HL-60/S4 (cell line): ENCODE results near the gene DNALI1.
"Not testable (repeated sequence)": the region's sequence is repeated elsewhere in the genome, so short reads cannot be mapped to it uniquely, and the experiment has no call there.

ENCODE experiments used
- in situ Hi-C: fragments of 300-500 bp; cut with MboI; formaldehyde crosslinking; loops from 2 replicates; pipeline ENCODE4 v1.14.3; 2022; ENCODE audit warnings: low sequenced_read_pairs

Gene DNALI1

DNA sequence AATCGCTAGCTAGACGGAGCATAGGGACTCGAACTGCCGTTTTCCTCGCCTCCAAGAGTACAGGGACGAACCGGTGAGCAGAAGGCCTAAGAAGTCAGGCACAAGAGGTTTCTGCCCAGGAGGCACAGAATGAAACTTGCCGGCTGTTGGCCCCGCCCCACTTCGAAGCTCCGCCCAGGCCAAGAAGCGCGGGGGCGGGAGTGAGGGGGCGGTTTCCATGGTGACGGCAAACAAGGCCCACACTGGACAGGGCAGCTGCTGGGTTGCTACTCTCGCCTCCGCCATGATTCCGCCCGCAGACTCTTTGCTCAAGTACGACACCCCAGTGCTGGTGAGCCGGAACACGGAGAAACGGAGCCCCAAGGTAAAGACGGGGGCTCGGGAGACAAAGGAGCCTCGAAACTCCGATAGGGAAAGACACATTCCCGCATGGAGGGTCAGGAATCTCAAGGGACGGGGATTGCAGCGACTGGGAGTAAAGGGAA lies at the start of gene DNALI1:
Gene DNALI1, plus strand, starts transcription at position 229 of the 485 bp plus-strand sequence. Its CDS starts 55 bp downstream, at position 284.
- in situ Hi-C loops, result no loop called here

DNA sequence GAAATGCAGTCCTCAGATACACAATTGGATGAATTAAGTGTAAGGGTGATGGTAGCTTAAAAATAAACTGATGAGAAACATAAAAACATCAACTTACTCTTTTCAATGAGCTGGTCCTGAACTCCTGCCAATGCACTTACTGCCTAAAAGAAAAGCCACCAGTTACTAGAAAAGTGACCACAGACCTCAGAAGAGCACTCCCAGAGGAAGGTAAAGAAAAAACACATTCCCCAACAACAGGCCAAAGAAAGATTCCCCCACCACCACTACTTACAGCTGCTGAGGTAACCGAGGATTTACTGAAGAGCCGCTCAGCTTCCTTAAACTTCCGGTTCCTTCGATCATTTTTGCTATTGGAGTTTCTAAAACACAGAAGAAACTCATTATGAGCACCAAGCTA lies 47.6 kb upstream of the DNALI1 start:
- in situ Hi-C loops, result no loop called here

DNA sequence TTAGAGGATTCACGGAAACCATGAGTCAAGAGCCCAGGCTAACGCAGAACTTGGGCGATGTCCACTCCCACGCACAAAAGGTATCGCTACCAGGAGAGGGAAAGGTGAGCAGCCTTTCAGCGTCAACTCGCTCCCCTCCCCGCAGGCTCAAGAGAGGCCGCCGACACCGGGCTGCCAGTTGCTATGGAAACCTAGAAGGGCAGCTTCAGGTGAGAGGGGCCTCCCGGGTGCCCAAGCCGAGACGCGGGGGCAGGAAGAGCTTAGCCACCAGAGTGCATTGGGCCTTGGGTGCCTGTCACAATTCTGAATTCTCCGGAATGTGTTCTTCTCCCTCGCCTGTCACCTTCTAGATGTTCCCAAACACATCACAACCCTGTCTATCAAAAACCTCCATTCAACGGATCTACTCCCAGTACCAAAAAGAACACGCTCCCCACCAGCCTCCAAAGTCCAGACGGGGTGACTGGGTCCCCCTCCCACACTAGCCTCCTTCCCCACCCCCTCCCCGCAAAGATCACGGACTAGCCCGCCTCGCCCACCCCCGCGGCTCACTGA lies 42.9 kb upstream of the DNALI1 start:
- in situ Hi-C loops, result no loop called here

DNA sequence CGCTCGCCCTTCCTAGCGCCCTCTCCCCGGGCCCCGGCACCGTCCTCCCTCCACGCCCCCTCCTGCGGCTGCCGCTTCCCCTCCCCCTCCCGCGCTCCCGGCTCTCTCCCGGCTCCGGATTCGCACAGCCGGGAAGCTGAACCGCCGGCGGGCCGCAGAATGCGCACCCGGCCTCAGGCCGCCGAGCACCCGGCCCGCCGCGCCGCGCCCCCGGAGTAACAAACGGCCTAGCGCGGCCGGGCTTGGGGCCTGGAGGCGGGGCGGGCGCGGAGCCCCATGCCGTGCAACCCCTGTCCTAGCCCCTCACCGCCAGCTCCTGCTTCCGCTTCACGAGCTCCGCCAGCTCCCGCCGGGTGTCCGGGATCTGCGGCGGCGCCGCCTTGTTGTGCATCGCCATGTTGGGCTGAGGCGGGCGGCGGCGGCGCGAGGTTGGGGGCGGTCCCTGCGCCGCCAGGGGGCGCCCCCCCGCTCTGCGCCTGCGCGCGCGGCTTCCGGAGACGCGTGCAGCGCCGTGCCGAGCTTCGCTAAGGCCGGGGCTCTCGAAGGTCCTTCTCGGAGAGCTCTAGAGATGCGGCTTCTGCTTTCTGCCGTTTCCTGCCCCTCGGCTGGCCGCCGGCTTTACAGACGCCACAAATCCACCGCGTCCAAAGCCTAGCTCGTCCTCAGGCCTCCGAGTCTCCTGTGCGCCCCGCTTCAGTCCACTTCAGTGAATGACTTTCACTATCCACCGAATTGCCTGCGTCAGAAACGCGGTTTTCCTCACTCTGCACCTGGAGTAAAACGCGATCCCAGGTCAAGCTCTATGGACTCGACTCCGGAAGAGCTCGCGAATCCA lies 42.2 kb upstream of the DNALI1 start, which contains the start of gene MEAF6:
Gene MEAF6, minus strand, starts transcription at position 417 of the 835 bp plus-strand sequence. Its CDS starts 20 bp downstream, at position 397.
- in situ Hi-C loops, result no loop called here

DNA sequence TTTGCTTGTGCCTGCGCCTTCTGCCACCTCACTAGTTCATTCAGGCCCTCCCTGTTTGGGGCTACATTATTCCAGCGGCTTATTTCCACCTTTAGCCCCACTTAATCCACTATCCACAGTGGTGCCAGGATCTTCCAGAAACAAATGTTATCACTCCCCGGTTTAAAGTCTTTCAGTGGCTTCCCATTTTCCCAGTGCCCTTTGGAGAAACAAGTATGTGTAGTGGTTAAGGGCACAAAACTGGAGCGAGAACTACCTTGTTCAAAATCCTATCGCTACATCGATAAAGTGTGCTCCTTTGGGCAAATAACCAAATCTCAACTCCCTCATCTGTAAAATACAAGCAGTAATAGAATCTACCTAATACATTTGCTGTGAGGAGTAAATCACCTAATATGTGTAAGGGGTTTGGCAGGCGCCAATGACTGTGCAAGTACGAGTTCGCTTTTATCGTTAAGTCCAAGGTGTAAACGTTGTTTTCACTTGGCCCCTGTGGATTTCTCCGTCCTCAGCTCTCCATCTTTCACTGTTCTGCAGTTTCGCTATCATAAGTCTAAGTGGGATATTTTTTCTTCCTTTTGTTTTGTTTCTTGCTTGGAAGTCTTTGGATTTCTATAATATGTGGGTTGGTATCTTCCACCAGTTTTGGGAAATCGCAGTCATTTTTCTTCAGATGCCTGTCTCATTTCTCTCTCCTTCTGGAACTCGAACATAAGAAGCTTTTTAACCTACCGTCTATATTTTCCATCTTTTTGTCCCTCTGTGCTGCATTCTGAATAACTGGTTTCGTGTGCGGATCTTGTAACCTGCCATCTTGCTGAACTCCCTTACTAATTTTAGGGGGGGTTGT lies 41.3 kb upstream of the DNALI1 start:
- in situ Hi-C loops, result no loop called here

DNA sequence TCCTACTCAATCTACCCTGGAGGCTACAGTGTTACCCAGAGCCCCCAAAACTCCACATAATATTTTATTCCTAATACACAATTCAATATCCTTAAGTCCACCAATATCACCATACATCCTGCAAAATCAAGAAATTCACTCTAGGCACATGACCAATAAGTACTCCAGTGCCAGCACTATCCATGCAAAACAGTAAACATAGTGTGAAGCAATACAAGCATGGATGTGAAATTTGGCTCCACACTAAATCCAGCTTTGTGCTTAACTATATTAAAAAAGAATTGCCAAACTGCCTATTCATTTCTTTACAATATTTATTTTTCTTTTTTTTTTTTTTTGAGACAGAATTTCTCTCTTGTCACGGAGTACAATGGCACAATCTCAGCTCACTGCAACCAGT lies 39.2 kb upstream of the DNALI1 start:
- in situ Hi-C loops, result no loop called here

DNA sequence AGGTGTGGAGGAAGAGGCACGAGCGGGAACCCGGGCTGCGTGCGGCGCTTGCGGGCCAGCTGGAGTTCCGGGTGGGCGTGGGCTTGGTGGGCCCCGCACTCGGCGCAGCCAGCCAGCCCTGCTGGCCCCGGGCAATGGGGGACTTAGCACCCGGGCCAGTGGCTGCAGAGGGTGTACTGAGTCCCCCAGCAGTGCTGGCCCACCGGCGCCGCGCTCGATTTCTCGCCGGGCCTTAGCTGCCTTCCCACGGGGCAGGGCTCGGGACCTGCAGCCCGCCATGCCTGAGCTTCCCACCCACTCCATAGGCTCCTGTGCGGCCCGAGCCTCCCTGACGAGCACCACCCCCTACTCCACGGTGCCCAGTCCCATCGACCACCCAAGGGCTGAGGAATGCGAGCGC lies 38.5 kb upstream of the DNALI1 start:
- in situ Hi-C loops, result not testable (repeated sequence)

DNA sequence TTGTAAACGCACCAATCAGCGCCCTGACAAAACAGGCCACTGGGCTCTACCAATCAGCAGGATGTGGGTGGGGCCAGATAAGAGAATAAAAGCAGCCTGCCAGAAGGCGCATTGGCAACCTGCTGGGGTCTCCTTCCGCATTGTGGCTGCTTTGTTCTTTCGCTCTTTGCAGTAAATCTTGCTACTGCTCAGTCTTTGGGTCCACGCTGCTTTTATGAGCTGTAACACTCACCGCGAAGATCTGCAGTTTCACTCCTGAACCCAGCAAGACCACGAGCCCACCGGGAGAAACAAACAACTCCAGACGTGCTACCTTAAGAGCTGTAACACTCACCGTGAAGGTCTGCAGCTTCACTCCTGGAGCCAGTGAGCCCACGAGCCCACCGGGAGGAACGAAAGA lies 37.8 kb upstream of the DNALI1 start:
- in situ Hi-C loops, result not testable (repeated sequence)

DNA sequence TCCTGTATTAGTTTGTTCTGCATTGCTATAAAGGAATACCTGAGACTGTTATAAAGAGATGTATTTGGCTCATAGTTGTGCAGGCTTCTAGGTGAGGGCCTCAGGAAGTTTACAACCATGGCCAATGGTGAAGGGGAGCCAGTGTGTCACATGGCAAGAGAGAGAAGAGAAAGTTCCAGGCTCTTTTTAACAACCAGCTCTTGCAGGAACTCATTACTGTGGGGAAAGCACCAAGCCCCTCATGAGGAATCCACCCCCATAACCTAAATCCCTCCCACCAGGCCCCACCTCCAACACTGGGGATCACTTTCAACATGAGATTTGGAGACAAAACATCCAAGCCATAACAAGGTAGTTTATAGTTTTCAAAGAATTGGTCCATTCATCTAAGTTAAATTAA lies 37.1 kb upstream of the DNALI1 start:
- in situ Hi-C loops, result no loop called here

DNA sequence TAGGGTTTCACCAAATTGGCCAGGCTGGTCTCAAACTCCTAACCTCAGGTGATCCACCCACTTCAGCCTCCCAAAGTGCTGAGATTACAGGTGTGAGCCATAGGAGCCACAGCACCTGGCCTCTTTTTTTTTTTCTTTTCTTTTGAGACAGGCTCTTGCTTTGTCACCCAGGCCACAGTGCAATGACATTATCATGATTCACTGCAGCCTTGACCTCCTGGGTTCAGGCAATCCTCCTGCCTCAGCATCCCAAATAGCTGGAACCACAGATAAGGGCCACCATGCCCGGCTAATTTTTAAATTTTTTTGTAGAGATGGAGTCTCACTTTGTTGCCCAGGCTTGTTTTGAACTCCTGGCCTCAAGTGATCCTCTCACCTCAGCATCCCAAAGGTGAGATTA lies 26.9 kb upstream of the DNALI1 start:
- in situ Hi-C loops, result not testable (repeated sequence)

DNA sequence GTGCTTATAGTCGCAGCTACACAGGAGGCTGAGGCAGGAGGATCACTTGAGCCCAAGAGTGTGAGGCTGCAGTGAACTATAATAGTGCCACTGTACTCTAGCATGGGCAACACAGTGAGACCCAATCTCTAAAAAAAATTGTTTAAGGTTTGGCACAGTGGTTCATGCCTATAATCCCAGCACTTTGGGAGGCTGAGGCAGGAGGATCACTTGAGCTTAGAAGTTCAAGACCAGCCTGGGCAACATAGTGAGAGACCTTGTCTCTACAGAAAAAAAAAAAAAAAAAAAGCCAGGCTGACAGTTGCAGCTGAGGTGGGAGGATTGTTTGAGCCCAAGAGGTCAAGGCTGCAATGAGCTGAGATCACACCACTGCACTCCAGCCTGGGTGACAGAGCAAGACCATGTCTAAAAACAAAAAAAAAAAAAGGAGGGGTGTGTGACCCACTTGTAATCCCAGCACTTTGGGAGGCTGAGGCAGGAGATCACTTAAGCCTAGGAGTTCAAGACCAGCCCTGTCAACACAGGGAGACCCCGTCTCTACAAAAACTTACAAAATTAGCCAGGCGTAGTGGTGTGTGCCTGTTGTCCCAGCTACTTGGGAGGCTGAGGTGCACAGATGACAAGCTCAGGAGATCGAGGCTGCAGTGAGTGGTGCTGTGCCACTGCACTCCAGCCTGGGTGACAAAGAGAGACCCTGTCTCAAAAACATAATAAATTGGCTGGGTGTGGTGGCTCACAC lies 24.2 kb upstream of the DNALI1 start:
- in situ Hi-C loops, result not testable (repeated sequence)

DNA sequence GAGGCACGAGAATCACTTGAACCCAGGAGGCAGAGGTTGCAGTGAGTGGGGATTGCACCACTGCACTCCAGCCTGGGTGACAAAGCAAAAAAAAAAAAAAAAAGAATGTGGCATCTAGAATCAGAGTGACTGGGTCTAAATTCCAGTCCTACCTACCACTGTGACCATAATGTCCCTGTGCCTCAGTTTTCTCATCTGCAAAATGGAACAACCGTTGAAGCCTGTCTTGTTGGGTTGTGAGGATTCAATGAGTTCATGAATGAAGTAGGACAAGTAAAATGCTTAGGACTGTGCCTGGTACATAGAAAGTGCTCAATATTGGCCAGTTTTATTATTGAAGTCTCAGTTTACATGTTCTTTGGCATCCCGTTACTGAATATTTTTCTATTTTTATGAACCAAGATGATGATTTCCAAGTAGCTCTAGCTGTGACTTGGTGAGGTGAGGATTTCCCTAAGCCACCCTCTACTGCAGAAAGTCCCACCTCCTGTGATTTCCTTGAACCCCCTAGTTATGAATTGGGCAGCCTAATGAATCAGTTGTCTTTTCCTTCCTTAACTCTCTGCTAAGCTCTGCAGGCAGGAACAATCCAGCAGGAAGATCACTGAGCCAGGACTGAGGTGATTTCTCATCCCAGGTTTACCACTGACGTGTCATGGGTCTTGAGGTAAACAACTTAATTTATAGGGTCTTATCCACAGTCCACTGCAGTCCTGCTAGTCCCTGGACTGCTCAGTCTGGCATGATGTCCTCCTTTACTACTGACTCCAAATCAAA lies 23.2 kb upstream of the DNALI1 start:
- in situ Hi-C loops, result no loop called here

DNA sequence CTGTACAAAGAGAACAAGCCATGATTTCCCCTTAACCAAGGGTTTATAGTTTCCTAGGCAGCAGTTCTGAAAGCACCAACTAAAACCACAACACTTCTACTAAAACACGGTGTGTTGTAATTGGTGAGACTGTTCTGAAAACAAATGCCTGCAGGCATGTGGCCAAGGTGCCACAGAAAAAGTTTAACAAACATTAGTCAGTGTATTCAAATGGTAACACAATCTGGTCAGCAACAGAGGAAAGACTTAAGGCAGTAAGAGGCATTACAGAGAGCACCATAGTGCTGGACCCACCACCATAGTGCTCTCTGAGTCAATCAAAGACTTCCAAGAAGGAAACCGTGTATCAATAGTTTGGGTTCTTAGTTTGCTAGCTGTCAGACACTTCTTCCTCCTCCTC lies 19.4 kb upstream of the DNALI1 start:
- in situ Hi-C loops, result no loop called here

DNA sequence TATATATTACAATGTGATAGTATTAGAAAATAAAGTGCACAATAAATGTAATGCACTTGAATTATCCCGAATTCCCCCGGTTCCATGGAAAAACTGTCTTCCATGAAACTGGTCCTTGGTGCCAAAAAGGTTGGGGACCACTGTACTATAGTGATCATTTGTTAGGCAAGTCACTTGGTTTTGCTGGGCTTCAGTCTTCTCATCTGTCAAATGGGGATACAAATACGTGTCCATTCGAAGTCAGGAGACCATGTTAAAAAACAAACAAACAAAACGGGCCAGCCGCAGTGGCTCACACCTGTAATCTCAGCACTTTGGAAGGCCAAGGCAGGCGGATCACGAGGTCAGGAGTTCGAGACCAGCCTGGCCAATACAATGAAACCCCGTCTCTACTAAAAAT lies 17.6 kb upstream of the DNALI1 start:
- in situ Hi-C loops, result not testable (repeated sequence)

DNA sequence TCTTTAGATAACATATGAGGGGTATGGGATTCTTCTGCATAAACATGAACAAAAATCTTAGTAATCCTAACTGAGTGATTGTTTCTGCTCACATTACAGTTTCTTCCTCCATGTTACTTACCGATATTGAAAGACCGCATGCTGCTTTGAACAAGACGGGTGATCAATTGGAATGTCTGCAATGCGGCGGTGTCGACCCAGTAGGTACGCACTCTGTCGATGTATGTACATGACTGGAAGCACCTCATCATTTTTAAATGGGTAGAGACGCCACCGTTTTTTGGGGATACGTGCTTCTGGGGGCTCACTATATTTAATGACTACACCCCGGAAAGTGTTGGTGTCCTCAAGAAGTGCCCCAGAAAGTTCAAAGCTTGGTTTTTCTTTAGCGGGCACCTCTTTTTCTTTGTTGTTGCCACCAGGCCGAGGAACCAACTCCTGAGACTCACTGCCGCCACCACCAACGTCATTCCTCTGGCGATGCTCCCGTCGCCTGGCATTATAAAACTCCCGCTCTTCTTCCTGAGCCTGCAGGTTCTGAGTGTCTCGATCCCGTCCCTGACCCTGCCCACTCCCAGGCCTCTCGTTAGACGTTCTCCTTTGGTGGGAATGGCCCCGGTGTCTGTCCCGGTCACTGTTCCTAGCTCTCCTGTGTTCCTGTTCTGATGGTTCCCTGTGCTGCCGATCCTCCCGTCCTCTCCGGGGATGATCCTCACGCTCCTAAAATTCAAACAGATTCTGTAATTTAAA lies 16.5 kb upstream of the DNALI1 start:
- in situ Hi-C loops, result no loop called here

DNA sequence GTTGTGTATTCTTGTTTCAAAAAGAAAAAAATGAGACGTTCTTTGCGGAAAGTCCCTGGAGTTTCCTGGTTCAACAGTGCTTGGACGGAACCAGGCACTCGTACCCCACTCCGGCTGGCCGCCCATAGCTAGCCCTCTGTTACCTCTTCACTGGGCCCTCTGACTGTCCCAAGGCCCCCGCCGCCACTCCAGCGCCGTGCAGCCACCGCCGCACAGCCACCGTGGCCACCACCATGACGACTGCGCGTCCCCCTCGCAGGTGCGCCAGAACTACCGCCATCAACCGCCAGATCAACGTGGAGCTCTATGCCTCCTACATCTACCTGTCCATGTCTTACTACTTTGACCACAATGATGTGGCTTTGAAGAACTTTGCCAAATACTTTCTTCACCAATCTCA lies 12.2 kb upstream of the DNALI1 start:
- in situ Hi-C loops, result no loop called here

DNA sequence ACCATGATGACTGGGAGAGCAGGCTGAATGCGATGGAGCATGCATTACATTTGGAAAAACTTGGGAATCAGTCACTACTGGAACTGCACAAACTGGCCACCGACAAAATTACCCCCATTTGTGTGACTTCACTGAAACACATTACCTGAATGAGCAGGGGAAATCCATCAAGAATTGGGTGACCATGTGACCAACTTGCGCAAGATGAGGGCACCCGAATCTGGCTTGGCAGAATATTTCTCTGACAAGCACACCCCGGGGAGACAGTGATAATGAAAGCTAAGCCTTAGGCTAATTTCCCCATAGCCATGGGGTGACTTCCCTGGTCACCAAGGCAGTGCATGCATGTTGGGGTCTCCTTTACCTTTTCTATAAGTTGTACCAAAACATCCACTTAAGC lies 11.7 kb upstream of the DNALI1 start:
- in situ Hi-C loops, result no loop called here

DNA sequence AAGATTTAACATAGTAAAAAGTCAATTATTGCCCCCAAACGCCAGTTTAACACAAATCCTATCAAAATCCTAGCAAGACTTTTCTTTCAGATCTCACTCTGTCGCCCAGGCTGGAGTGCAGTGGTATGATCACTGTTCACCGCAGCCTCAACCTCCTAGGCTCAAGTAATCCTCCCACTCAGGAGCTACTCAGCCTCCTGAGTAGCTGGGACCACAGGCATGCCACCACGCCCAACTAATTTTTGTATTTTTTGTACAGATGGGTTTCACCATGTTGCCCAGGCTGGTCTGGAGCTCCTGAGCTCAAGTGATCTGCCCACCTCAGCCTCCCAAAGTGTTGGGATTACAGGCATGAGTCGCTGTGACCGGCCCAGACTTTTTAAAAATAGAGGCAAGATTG lies 7.4 kb upstream of the DNALI1 start:
- in situ Hi-C loops, result no loop called here

DNA sequence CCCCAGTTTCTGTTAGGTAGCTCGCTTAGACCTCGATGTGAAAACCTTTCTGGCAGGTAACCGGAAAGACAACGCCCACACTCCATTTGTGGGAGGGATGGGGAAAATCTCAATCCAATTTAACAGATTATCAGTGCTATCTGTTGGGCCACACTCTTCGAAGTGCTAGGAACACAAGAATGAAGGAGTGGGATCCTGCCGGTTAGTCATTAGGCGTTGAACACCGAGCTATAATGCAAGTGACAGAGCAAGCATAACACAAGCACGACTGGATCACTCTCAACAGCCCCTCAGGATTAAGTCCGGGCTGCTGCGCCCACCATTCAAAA lies 3.2 kb upstream of the DNALI1 start:
- in situ Hi-C loops, result no loop called here
